Right kidney (tissue), 1 donor: ENCODE measurements around the gene XPO1.

Experiments
- DNase-seq: peaks from one replicate; pipeline ENCODE4 v3.0.0-alpha.2; 2016

XPO1 gene

DNA sequence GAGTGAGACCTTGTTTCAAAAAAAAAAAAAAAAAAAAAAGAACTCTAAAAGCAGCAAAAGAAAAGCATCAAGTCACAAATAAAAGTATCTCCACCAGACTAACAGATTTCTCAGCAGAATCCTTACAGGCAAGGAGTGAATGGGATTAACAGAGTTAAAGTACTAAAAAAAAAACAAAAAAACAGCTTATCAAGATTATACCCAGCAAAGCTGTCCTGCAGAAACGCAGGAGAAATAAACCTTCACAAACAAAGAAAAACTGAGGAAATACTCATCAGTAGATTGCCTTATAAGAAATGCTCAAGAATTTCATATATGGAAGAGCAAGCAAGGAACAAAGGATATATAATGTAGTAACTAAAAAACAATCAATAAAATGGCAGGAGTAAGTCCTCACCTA, 102.9 kb downstream of the XPO1 start:
- no peak for DNase-seq

DNA sequence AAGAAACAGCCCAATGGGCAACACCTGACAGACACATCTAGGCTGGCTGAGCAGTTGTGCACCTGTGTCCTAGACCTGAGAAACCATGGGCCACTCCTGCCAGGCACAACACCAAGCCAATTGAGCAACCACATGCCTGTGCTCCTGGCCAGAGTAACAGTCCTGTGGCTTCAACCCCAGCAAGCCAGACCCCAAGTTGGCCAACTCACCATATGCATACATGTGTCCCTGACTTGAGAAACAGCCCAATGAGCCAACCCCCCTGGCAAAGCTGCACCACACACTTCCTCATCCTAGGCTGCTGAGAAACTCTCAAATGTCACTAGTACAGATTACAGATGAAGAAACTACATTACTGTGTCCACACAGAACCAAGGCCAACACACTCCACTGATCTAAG, 103.8 kb downstream of the XPO1 start:
- no peak for DNase-seq

DNA sequence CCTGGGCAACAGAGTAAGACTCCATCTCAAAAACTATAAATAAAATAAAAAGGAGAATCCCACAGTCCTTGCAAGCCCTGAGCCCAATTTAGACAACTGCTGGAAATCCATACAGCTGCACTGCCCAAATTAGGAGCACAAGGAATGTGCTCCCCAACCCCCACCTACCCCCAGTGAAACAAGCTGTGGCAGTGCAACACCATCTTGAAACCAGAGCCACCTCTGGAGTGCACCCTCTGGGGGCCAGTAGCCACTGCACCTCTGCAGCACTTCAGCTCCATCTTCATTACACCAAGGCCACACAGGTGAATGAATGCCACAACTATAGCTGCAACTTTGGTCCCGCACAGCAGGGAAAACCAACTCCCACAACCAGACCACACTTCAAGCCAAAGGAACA, 104.5 kb downstream of the XPO1 start:
- DNase-seq = no peak

DNA sequence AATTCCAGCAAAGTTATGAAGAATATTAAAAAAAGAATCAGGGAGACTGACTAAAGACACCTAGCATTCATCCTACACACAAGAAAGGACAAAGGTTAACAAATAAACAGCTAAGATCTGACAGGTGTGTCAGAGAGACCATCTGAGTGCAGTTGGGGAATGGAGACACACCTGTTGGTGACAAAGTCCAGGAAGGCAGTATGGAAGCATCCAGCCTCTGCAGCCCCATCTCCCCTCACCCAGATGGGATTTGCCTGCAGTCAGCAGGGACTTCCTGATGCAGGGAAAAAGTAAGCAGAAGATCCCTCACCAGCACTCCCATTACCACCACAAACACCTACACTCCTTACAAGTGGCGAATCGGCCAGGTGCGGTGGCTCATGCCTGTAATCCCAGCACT, 105.2 kb downstream of the XPO1 start:
- DNase-seq = no peak

DNA sequence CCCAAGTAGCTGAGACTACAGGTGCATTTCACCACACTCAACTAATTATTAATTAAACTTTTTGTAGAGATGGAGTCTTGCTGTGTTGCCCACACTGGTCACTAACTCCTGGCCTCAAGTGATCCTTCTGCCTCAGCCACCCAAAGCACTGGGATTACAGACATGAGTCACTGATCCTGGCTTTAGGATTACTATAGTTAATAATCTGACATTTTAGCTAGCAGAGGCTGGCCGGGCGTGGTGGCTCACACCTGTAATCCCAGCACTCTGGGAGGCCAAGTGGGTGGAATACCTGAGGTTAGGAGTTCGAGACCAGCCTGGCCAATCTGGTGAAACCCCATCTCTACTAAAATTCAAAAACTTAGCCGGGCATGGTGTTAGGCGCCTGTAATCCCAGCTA, 106.8 kb downstream of the XPO1 start:
- no peak for DNase-seq
